A549 treated with Hydrocortisone at 1 μM for 4 hours (cell line): ENCODE results near the gene GDF11. TPM values are rescaled to one million over a fixed set of nuclear protein-coding genes. Genes with fewer than 3 reads are reported as not detected.

ENCODE experiments used
- total RNA-seq: library from RNA; stranded (reverse); fragments of 200-300 nt; extraction: Qiagen RNA extraction; gene quantifications from 5 replicates; pipeline ENCODE4 v1.2.3, GENCODE V29; 2022

GDF11 gene
- 3.2 to 4.7 TPM (median 3.8 TPM) in 5 replicates for total RNA-seq

GRCh38 chr12:55742719-55743405 lies at the start of gene GDF11:
GDF11 (plus strand) TSS chr12:55743122; CDS start chr12:55743317, 195 bp downstream.

GRCh38 chr12:55707841-55708694 lies 34.9 kb upstream of the GDF11 start, which contains the start of gene ITGA7:
ITGA7 (minus strand) TSS chr12:55707904; CDS start chr12:55707682, 222 bp downstream.

GRCh38 chr12:55715833-55716581 lies 26.9 kb upstream of the GDF11 start, which contains the start of gene BLOC1S1:
BLOC1S1 (plus strand) TSS chr12:55716046; CDS start chr12:55716052, 6 bp downstream.

GRCh38 chr12:55720071-55720564 lies 22.8 kb upstream of the GDF11 start, which contains the start of gene RDH5:
RDH5 (plus strand) TSS chr12:55720393; CDS start chr12:55721185, 792 bp downstream.

GRCh38 chr12:55728939-55729818 lies 13.7 kb upstream of the GDF11 start, which contains the start of gene CD63:
CD63 (minus strand) TSS chr12:55729009; CDS start chr12:55728341, 668 bp downstream.

Other genes starting within 250 kb of the GDF11 start
- not detected in 5 replicates for gene OR6C4, start 193.5 kb upstream of the GDF11 start, total RNA-seq
- not detected in 5 replicates for gene OR2AP1, start 170.7 kb upstream of the GDF11 start, total RNA-seq
- gene OR10P1, start 106.2 kb upstream of the GDF11 start, total RNA-seq, result not detected in 5 replicates
- gene ITGA7, start 35.2 kb upstream of the GDF11 start, total RNA-seq, result 1.3 to 2.2 TPM (median 1.7 TPM) in 5 replicates
- gene BLOC1S1, start 27.1 kb upstream of the GDF11 start, total RNA-seq, result 101 to 160 TPM (median 145 TPM) in 5 replicates
- gene RDH5, start 22.7 kb upstream of the GDF11 start, total RNA-seq, result 1.6 to 2.7 TPM (median 2.1 TPM) in 5 replicates
- gene CD63, start 14.1 kb upstream of the GDF11 start, total RNA-seq, result 657 to 725 TPM (median 676 TPM) in 5 replicates
- gene SARNP, start 74.6 kb downstream of the GDF11 start, total RNA-seq, result 94.8 to 121 TPM (median 98.4 TPM) in 5 replicates
- gene ORMDL2, start 74.9 kb downstream of the GDF11 start, total RNA-seq, result 54.8 to 108 TPM (median 99.4 TPM) in 5 replicates
- gene DNAJC14, start 86.5 kb downstream of the GDF11 start, total RNA-seq, result 17.9 to 30.5 TPM (median 22.2 TPM) in 5 replicates
- gene MMP19, start 99.8 kb downstream of the GDF11 start, total RNA-seq, result 0.35 to 0.68 TPM (median 0.60 TPM) in 5 replicates
- gene PYM1, start 184.8 kb downstream of the GDF11 start, total RNA-seq, result 39.8 to 42.5 TPM (median 41.0 TPM) in 5 replicates
- gene DGKA, start 188.0 kb downstream of the GDF11 start, total RNA-seq, result 19.0 to 23.5 TPM (median 21.9 TPM) in 5 replicates
- 0.47 to 1.4 TPM (median 1.0 TPM) in 5 replicates for gene PMEL, start 222.9 kb downstream of the GDF11 start, total RNA-seq
- 47.5 to 58.7 TPM (median 52.8 TPM) in 5 replicates for gene CDK2, start 223.7 kb downstream of the GDF11 start, total RNA-seq
- 26.1 to 35.8 TPM (median 33.9 TPM) in 5 replicates for gene RAB5B, start 231.0 kb downstream of the GDF11 start, total RNA-seq